ENCODE data around the gene KSR1.

KSR1 gene

DNA sequence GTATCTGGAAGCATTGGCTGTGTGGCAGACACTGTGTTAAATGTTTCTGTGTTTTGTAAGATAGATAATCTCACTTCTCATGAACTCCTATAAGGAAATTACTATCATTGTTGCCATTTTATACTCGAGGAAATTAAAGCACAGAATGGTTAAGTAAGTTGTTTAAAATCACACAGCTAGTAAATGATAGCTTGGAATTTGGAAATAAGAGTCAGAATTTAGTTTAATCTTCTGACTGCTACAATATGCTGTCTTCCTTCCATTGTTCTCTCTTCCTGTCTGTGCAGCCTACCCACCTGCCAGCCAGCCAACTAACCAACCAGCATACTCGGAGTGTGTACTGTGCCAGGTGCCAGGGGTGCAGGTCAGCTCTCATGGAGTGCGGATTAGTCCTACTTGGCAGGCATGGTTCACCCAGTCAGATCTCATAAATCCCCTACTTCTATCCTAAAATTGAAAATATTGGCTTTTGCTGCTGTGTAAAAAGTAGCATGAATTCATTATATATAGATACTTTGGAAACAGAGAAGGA lies 94.8 kb downstream of the KSR1 start:
- TF ChIP-seq, protein P1, sequence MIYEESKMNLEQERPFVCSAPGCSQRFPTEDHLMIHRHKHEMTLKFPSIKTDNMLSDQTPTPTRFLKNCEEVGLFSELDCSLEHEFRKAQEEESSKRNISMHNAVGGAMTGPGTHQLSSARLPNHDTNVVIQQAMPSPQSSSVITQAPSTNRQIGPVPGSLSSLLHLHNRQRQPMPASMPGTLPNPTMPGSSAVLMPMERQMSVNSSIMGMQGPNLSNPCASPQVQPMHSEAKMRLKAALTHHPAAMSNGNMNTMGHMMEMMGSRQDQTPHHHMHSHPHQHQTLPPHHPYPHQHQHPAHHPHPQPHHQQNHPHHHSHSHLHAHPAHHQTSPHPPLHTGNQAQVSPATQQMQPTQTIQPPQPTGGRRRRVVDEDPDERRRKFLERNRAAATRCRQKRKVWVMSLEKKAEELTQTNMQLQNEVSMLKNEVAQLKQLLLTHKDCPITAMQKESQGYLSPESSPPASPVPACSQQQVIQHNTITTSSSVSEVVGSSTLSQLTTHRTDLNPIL (CRISPR knock-in tag; IDR thresholded peaks at IDR 0.05; ENCODE audit: low read depth), result no peak
- no peak for TF ChIP-seq ZC3H10 (CRISPR knock-in tag; IDR thresholded peaks at IDR 0.05)
- no peak for TF ChIP-seq OSR1 (CRISPR knock-in tag; IDR thresholded peaks at IDR 0.05)
- no peak for TF ChIP-seq RARB (CRISPR knock-in tag; IDR thresholded peaks at IDR 0.05)
- no peak for TF ChIP-seq TOX (CRISPR knock-in tag; IDR thresholded peaks at IDR 0.05; ENCODE audit: borderline replicate concordance)
- TF ChIP-seq TCF4 (CRISPR knock-in tag; IDR thresholded peaks at IDR 0.05; ENCODE audit: borderline replicate concordance), result no peak
- TF ChIP-seq, protein P2, sequence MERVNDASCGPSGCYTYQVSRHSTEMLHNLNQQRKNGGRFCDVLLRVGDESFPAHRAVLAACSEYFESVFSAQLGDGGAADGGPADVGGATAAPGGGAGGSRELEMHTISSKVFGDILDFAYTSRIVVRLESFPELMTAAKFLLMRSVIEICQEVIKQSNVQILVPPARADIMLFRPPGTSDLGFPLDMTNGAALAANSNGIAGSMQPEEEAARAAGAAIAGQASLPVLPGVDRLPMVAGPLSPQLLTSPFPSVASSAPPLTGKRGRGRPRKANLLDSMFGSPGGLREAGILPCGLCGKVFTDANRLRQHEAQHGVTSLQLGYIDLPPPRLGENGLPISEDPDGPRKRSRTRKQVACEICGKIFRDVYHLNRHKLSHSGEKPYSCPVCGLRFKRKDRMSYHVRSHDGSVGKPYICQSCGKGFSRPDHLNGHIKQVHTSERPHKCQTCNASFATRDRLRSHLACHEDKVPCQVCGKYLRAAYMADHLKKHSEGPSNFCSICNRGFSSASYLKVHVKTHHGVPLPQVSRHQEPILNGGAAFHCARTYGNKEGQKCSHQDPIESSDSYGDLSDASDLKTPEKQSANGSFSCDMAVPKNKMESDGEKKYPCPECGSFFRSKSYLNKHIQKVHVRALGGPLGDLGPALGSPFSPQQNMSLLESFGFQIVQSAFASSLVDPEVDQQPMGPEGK (CRISPR knock-in tag; IDR thresholded peaks at IDR 0.05; ENCODE audit: borderline replicate concordance), result no peak
- no peak for TF ChIP-seq ZNF8 (CRISPR knock-in tag; IDR thresholded peaks at IDR 0.05)
- no peak for TF ChIP-seq SNAI2 (CRISPR knock-in tag; IDR thresholded peaks at IDR 0.05)
- TF ChIP-seq ZNF565 (CRISPR knock-in tag; conservative IDR thresholded peaks at IDR 0.05; ENCODE audit: low read depth), result no peak
- no peak for TF ChIP-seq ISL1 (CRISPR knock-in tag; IDR thresholded peaks at IDR 0.05)
- TF ChIP-seq, protein P3, sequence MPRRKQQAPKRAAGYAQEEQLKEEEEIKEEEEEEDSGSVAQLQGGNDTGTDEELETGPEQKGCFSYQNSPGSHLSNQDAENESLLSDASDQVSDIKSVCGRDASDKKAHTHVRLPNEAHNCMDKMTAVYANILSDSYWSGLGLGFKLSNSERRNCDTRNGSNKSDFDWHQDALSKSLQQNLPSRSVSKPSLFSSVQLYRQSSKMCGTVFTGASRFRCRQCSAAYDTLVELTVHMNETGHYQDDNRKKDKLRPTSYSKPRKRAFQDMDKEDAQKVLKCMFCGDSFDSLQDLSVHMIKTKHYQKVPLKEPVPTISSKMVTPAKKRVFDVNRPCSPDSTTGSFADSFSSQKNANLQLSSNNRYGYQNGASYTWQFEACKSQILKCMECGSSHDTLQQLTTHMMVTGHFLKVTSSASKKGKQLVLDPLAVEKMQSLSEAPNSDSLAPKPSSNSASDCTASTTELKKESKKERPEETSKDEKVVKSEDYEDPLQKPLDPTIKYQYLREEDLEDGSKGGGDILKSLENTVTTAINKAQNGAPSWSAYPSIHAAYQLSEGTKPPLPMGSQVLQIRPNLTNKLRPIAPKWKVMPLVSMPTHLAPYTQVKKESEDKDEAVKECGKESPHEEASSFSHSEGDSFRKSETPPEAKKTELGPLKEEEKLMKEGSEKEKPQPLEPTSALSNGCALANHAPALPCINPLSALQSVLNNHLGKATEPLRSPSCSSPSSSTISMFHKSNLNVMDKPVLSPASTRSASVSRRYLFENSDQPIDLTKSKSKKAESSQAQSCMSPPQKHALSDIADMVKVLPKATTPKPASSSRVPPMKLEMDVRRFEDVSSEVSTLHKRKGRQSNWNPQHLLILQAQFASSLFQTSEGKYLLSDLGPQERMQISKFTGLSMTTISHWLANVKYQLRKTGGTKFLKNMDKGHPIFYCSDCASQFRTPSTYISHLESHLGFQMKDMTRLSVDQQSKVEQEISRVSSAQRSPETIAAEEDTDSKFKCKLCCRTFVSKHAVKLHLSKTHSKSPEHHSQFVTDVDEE (CRISPR knock-in tag; IDR thresholded peaks at IDR 0.05), result no peak
- no peak for TF ChIP-seq BACH2 (CRISPR knock-in tag; IDR thresholded peaks at IDR 0.05; ENCODE audit: borderline replicate concordance)
- no peak for TF ChIP-seq ZNF70 (CRISPR knock-in tag; IDR thresholded peaks at IDR 0.05)
- no peak for TF ChIP-seq ZFP3 (CRISPR knock-in tag; IDR thresholded peaks at IDR 0.05)
- TF ChIP-seq ESRRG (CRISPR knock-in tag; IDR thresholded peaks at IDR 0.05), result no peak
- TF ChIP-seq, protein P4, sequence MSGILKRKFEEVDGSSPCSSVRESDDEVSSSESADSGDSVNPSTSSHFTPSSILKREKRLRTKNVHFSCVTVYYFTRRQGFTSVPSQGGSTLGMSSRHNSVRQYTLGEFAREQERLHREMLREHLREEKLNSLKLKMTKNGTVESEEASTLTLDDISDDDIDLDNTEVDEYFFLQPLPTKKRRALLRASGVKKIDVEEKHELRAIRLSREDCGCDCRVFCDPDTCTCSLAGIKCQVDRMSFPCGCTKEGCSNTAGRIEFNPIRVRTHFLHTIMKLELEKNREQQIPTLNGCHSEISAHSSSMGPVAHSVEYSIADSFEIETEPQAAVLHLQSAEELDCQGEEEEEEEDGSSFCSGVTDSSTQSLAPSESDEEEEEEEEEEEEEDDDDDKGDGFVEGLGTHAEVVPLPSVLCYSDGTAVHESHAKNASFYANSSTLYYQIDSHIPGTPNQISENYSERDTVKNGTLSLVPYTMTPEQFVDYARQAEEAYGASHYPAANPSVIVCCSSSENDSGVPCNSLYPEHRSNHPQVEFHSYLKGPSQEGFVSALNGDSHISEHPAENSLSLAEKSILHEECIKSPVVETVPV (CRISPR knock-in tag; IDR thresholded peaks at IDR 0.05), result no peak
- TF ChIP-seq GLIS3 (CRISPR knock-in tag; IDR thresholded peaks at IDR 0.05), result no peak
- no peak for TF ChIP-seq PPARA (CRISPR knock-in tag; IDR thresholded peaks at IDR 0.05; ENCODE audit: borderline replicate concordance)
- no peak for TF ChIP-seq ZFP30 (CRISPR knock-in tag; IDR thresholded peaks at IDR 0.05)
- ATAC-seq, result no peak

DNA sequence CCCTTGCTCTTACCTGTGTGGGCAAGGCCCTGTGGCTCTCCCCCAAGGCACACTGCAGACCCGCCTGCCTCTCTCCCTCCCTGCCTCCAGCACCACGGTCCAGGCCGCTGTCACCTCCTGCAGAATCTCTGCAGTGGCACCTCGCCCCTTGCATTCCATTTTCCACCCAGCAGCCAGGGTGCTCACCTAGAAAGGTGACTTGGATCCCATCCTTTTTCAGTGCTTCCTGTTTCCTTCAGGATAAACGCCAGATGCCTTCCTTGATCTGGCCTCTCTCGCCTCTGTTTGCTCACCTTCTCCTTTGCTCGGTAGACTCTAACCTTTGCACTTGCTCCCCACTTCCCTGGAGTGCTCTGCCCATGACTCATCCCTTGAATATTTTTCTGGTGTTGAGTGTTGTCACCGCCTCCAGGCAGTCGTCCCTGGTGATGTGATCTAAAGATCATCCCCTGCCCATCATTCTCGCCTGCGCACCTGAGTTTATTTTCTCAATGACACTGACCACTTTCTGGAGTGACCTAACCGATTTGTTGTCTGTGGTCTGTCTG lies 95.5 kb downstream of the KSR1 start:
- ATAC-seq, result no peak
- TF ChIP-seq, protein P1 (CRISPR knock-in tag; IDR thresholded peaks at IDR 0.05; ENCODE audit: low read depth), result no peak
- TF ChIP-seq BACH2 (CRISPR knock-in tag; IDR thresholded peaks at IDR 0.05; ENCODE audit: borderline replicate concordance), result no peak
- no peak for TF ChIP-seq ISL1 (CRISPR knock-in tag; IDR thresholded peaks at IDR 0.05)
- TF ChIP-seq ZC3H10 (CRISPR knock-in tag; IDR thresholded peaks at IDR 0.05), result no peak
- no peak for TF ChIP-seq PPARA (CRISPR knock-in tag; IDR thresholded peaks at IDR 0.05; ENCODE audit: borderline replicate concordance)
- TF ChIP-seq, protein P2 (CRISPR knock-in tag; IDR thresholded peaks at IDR 0.05; ENCODE audit: borderline replicate concordance), result no peak
- no peak for TF ChIP-seq CSDC2 (CRISPR knock-in tag; IDR thresholded peaks at IDR 0.05)
- no peak for TF ChIP-seq GLIS3 (CRISPR knock-in tag; IDR thresholded peaks at IDR 0.05)
- TF ChIP-seq ZFP30 (CRISPR knock-in tag; IDR thresholded peaks at IDR 0.05), result no peak

Data from SK-N-SH treated with all-trans-retinoic acid at 6 μM for 48 hours (cell line).